ENCODE measurements around the gene F12.
A peak's percentile ranks its signal among the peaks of the same experiment; 100 is the strongest.

The F12 gene

GRCh38 chr5:177409043-177409801 lies at the start of gene F12:
Gene F12, minus strand, starts transcription at chr5:177409564. Its CDS starts 37 bp downstream, at chr5:177409527.
- no peak for ATAC-seq
- DNase-seq = no peak

- DNase-seq = no peak
- no peak for ATAC-seq
Observed at GRCh38 chr5:177458912-177459350, 49.6 kb upstream of the F12 start.

- DNase-seq (no peak), ATAC-seq (no peak)
Observed at GRCh38 chr5:177457852-177458681, 48.7 kb upstream of the F12 start.

- peak; percentile 21 for ATAC-seq
Observed at GRCh38 chr5:177456976-177457851, 47.9 kb upstream of the F12 start.

GRCh38 chr5:177456591-177456964 lies 47.2 kb upstream of the F12 start:
- no peak for ATAC-seq
- DNase-seq = no peak

More at GRCh38 chr5:177456976-177457851, 47.9 kb upstream of the F12 start:
- peak; percentile 73 for DNase-seq

GRCh38 chr5:177455661-177456590 lies 46.6 kb upstream of the F12 start:
- DNase-seq (peak; percentile 99), ATAC-seq (peak; percentile 37)

- ATAC-seq (peak; percentile 62), DNase-seq (peak; percentile 96)
Observed at GRCh38 chr5:177455036-177455660, 45.8 kb upstream of the F12 start.

- ATAC-seq (peak; percentile 55), DNase-seq (peak; percentile 98)
Observed at GRCh38 chr5:177454397-177455035, 45.2 kb upstream of the F12 start.

- no peak for ATAC-seq
- DNase-seq = no peak
Observed at GRCh38 chr5:177453852-177454396, 44.6 kb upstream of the F12 start.

- DNase-seq (no peak), ATAC-seq (no peak)
Observed at GRCh38 chr5:177452688-177453638, 43.6 kb upstream of the F12 start.

- no peak for DNase-seq
- no peak for ATAC-seq
Observed at GRCh38 chr5:177450667-177451424, 41.5 kb upstream of the F12 start.

- ATAC-seq = no peak
- DNase-seq = no peak
Observed at GRCh38 chr5:177449140-177450061, 40.0 kb upstream of the F12 start.

GRCh38 chr5:177448244-177448950 lies 39.0 kb upstream of the F12 start:
- ATAC-seq (no peak), DNase-seq (no peak)

- DNase-seq = peak; percentile 57
- ATAC-seq = no peak
Observed at GRCh38 chr5:177447611-177448243, 38.4 kb upstream of the F12 start.

GRCh38 chr5:177447066-177447610 lies 37.8 kb upstream of the F12 start:
- DNase-seq (peak; percentile 77), ATAC-seq (peak; percentile 21)
